ENCODE measurements around the gene RASSF10.

GRCh38 chr11:12973528-12974181 lies 35.5 kb upstream of the RASSF10 start:
- TF ChIP-seq CTCF (IDR thresholded peaks at IDR 0.05) (no peak), EZH2 (IDR thresholded peaks at IDR 0.05; ENCODE audit: borderline replicate concordance, insufficient read depth, low read depth, low read length, poor library complexity, severe bottlenecking) (no peak)

All from B cell (primary cell).